ENCODE measurements around the gene TMCC2.

GRCh38 chr1:205179842-205180241 lies 47.9 kb upstream of the TMCC2 start:
- no peak for TF ChIP-seq CTCF (IDR thresholded peaks at IDR 0.05)
- no peak for TF ChIP-seq POLR2A (IDR thresholded peaks at IDR 0.05)

All from heart left ventricle (tissue), 13 donors.